WTC11 (cell line): ENCODE data around the gene NSF.
"Not testable (repeated sequence)": the region's sequence is repeated elsewhere in the genome, so short reads cannot be mapped to it uniquely, and the experiment has no call there.

Experiments used
- CREB1 ChIP-seq: sonication (generic); formaldehyde crosslinking; IDR thresholded peaks from 2 replicates; pipeline ENCODE4 v1.8.0; 2023; ENCODE audit warnings: mild to moderate bottlenecking, missing genetic modification reagents
- CREM ChIP-seq: sonication (generic); formaldehyde crosslinking; IDR thresholded peaks from 2 replicates; pipeline ENCODE4 v1.8.1; 2022; ENCODE audit warnings: mild to moderate bottlenecking, missing genetic modification reagents, moderate library complexity
- ESRRA ChIP-seq: sonication (generic); formaldehyde crosslinking; IDR thresholded peaks from 2 replicates; pipeline ENCODE4 v1.8.1; 2022; ENCODE audit warnings: mild to moderate bottlenecking, missing genetic modification reagents, borderline replicate concordance
- JAZF1 ChIP-seq: fragments of 250-450 bp; sonication (Bioruptor Pico); IDR thresholded peaks from 2 replicates; pipeline ENCODE4 v1.9.0; 2021; ENCODE audit warnings: moderate library complexity, mild to moderate bottlenecking, inconsistent platforms
- RELA ChIP-seq: sonication (generic); formaldehyde crosslinking; IDR thresholded peaks from 2 replicates; pipeline ENCODE4 v1.8.1; 2022; ENCODE audit warnings: missing genetic modification reagents, mild to moderate bottlenecking, borderline replicate concordance
- SMAD3 ChIP-seq: sonication (generic); formaldehyde crosslinking; IDR thresholded peaks from 2 replicates; pipeline ENCODE4 v1.8.0; 2022; ENCODE audit warnings: missing genetic modification reagents, mild to moderate bottlenecking, borderline replicate concordance
- TF ChIP-seq, protein P1 (sequence below): fragments of 200-600 bp; IDR thresholded peaks from 2 replicates; pipeline ENCODE4 v1.8.0; 2022; ENCODE audit warnings: antibody characterized with exemption
- TF ChIP-seq, protein P2 (sequence below): sonication (generic); formaldehyde crosslinking; IDR thresholded peaks from 2 replicates; pipeline ENCODE4 v1.8.1; 2022; ENCODE audit warnings: mild to moderate bottlenecking, moderate library complexity, missing genetic modification reagents

DNA sequence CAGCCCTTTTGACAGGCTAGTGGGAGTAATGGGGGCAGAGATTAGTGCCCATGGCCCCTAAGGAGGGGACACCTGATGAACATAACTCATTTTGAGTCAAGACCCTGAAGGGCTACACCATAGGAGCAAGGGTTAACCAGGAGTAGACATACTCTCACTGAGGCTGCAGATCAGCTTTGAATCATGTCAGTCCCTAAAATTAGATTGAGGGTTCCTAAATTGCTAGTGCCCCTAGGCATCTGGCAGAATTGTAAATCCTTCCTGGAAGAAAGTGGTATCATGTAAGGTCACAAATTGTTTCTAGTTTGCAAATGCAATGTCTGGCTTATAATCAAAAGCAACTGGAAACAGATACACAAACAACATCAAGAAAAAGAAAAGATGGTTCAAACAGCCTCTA, 87.3 kb downstream of the NSF start:
- TF ChIP-seq, protein P1, sequence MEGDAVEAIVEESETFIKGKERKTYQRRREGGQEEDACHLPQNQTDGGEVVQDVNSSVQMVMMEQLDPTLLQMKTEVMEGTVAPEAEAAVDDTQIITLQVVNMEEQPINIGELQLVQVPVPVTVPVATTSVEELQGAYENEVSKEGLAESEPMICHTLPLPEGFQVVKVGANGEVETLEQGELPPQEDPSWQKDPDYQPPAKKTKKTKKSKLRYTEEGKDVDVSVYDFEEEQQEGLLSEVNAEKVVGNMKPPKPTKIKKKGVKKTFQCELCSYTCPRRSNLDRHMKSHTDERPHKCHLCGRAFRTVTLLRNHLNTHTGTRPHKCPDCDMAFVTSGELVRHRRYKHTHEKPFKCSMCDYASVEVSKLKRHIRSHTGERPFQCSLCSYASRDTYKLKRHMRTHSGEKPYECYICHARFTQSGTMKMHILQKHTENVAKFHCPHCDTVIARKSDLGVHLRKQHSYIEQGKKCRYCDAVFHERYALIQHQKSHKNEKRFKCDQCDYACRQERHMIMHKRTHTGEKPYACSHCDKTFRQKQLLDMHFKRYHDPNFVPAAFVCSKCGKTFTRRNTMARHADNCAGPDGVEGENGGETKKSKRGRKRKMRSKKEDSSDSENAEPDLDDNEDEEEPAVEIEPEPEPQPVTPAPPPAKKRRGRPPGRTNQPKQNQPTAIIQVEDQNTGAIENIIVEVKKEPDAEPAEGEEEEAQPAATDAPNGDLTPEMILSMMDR = not testable (repeated sequence)
- not testable (repeated sequence) for TF ChIP-seq RELA; CREM (CRISPR knock-in tag); SMAD3 (CRISPR knock-in tag); JAZF1 (CRISPR knock-in tag); ESRRA; CREB1 (CRISPR knock-in tag)
- TF ChIP-seq, protein P2, sequence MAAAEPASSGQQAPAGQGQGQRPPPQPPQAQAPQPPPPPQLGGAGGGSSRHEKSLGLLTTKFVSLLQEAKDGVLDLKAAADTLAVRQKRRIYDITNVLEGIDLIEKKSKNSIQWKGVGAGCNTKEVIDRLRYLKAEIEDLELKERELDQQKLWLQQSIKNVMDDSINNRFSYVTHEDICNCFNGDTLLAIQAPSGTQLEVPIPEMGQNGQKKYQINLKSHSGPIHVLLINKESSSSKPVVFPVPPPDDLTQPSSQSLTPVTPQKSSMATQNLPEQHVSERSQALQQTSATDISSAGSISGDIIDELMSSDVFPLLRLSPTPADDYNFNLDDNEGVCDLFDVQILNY (CRISPR knock-in tag) = not testable (repeated sequence)
